Transverse colon (tissue), 3 donors: ENCODE measurements around the gene P2RX4.

Source experiments
- POLR2A ChIP-seq: fragments of 450-650 bp; IDR thresholded peaks from one replicate; pipeline ENCODE4 v1.6.1; 2016; ENCODE audit warnings: antibody characterized with exemption, mild to moderate bottlenecking, moderate library complexity
- TF ChIP-seq, protein P1 (sequence below), 5 experiments: fragments of 200-600 bp in 3 of 5; fragments of 450-650 bp in 2 of 5; sonication (generic) in 3 of 5; IDR thresholded peaks; 1 replicate in 2 of 5; 2 replicates in 3 of 5; pipeline ENCODE4 v1.5.1; 2016 to 2017; ENCODE audit warnings: antibody characterized with exemption in 5 of 5, inconsistent platforms in 3 of 5, mild to moderate bottlenecking in 2 of 5, moderate library complexity in 1 of 5

DNA sequence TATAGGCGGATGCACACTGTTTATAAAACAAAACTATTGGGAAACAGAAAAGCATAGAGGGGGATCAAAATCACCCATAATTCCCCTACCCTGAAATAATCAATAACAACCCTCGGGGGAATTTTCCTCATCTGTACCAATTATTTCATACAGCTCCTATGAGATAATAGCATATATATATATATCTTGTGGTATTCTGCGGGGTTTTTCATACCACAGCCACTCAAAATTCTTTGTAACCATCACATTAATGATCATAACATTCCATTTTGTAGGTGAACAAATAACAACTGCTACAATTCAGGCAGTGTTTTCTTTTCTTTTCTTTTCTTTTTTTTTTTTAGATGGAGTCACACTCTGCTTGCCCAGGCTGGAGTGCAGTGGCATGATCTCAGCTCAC is 42.0 kb upstream of the P2RX4 start:
- TF ChIP-seq, protein P1, sequence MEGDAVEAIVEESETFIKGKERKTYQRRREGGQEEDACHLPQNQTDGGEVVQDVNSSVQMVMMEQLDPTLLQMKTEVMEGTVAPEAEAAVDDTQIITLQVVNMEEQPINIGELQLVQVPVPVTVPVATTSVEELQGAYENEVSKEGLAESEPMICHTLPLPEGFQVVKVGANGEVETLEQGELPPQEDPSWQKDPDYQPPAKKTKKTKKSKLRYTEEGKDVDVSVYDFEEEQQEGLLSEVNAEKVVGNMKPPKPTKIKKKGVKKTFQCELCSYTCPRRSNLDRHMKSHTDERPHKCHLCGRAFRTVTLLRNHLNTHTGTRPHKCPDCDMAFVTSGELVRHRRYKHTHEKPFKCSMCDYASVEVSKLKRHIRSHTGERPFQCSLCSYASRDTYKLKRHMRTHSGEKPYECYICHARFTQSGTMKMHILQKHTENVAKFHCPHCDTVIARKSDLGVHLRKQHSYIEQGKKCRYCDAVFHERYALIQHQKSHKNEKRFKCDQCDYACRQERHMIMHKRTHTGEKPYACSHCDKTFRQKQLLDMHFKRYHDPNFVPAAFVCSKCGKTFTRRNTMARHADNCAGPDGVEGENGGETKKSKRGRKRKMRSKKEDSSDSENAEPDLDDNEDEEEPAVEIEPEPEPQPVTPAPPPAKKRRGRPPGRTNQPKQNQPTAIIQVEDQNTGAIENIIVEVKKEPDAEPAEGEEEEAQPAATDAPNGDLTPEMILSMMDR (IDR thresholded peaks at IDR 0.05), result no peak
- TF ChIP-seq POLR2A, result no peak
